ENCODE results near the gene EHBP1. TPM values are rescaled to one million over a fixed set of nuclear protein-coding genes. Genes with fewer than 3 reads are reported as not detected.

Gene EHBP1
- total RNA-seq, 4 donors from 2014 or later, result 11.1 to 19.0 (median 15.4) TPM

GRCh38 chr2:62881162-62881795 is 175.8 kb downstream of the EHBP1 start:
- Histone ChIP-seq H3K27ac (no peak overlapping the region), H3K4me3 (no peak overlapping the region), H3K27me3 (no peaks in the 10 kb centered on the region), H3K4me1 (no peaks in the 10 kb centered on the region), H3K9me3 (no peaks in the 10 kb centered on the region), H3K36me3 (peaks cover 0 to 28% of the 10 kb centered on the region in 2 donors)
- no peak for ATAC-seq
- in situ Hi-C loops (cut with MboI; ENCODE audit: low sequenced_read_pairs in 4 of 4), result no loop called here
- no peak for DNase-seq
- TF ChIP-seq POLR2A (IDR thresholded peaks at IDR 0.05) (no peak), CTCF (IDR thresholded peaks at IDR 0.05 in 4 of 5, conservative IDR thresholded peaks at IDR 0.05 in 1 of 5) (no peak)
- intact Hi-C loops (cut with DNase I; ENCODE audit: low total_unique reads), result no loop called here

- no peak for DNase-seq
- no peak overlapping the region for H3K4me3 ChIP-seq
- in situ Hi-C loops (cut with MboI; ENCODE audit: low sequenced_read_pairs in 4 of 4) (no loop called here), intact Hi-C loops (cut with DNase I; ENCODE audit: low total_unique reads) (no loop called here)
- no peaks in the 10 kb centered on the region for H3K9me3 ChIP-seq
- no peak for ATAC-seq
- H3K4me1 ChIP-seq, result no peaks in the 10 kb centered on the region
- no peaks in the 10 kb centered on the region for H3K27me3 ChIP-seq
- TF ChIP-seq POLR2A (IDR thresholded peaks at IDR 0.05), result no peak
- TF ChIP-seq CTCF (IDR thresholded peaks at IDR 0.05 in 4 of 5, conservative IDR thresholded peaks at IDR 0.05 in 1 of 5), result no peak
- H3K27ac ChIP-seq, result no peak overlapping the region
- peaks cover 0 to 9% of the 10 kb centered on the region in 2 donors for H3K36me3 ChIP-seq
Observed at GRCh38 chr2:62883629-62884028, 178.1 kb downstream of the EHBP1 start.

- Histone ChIP-seq H3K36me3 (peaks cover 0 to 9% of the 10 kb centered on the region in 2 donors), H3K4me3 (no peak overlapping the region), H3K9me3 (no peaks in the 10 kb centered on the region), H3K27ac (no peak overlapping the region), H3K27me3 (no peaks in the 10 kb centered on the region), H3K4me1 (no peaks in the 10 kb centered on the region)
- TF ChIP-seq POLR2A (IDR thresholded peaks at IDR 0.05) (no peak), CTCF (IDR thresholded peaks at IDR 0.05 in 4 of 5, conservative IDR thresholded peaks at IDR 0.05 in 1 of 5) (no peak)
- ATAC-seq (no peak), DNase-seq (no peak)
- in situ Hi-C loops (cut with MboI; ENCODE audit: low sequenced_read_pairs in 4 of 4), result no loop called here
- intact Hi-C loops (cut with DNase I; ENCODE audit: low total_unique reads), result no loop called here
Observed at GRCh38 chr2:62884086-62884485, 178.6 kb downstream of the EHBP1 start.

GRCh38 chr2:62884514-62884913 is 179.0 kb downstream of the EHBP1 start:
- no peak for ATAC-seq
- intact Hi-C loops (cut with DNase I; ENCODE audit: low total_unique reads), result no loop called here
- no peaks in the 10 kb centered on the region for H3K4me1 ChIP-seq

More at GRCh38 chr2:62884514-62884913, 179.0 kb downstream of the EHBP1 start:
- in situ Hi-C loops (cut with MboI; ENCODE audit: low sequenced_read_pairs in 4 of 4), result no loop called here
- H3K27ac ChIP-seq, result no peak overlapping the region
- DNase-seq, result no peak
- TF ChIP-seq POLR2A (IDR thresholded peaks at IDR 0.05) (no peak), CTCF (IDR thresholded peaks at IDR 0.05 in 4 of 5, conservative IDR thresholded peaks at IDR 0.05 in 1 of 5) (no peak)
- no peak overlapping the region for H3K4me3 ChIP-seq
- H3K36me3 ChIP-seq, result peaks cover 0 to 9% of the 10 kb centered on the region in 2 donors
- no peaks in the 10 kb centered on the region for H3K27me3 ChIP-seq
- H3K9me3 ChIP-seq, result no peaks in the 10 kb centered on the region

Data from gastrocnemius medialis (tissue), 4 donors.